K562 (cell line): ENCODE results near the gene ATP8B2. TPM values are rescaled to one million over a fixed set of nuclear protein-coding genes. Genes with fewer than 3 reads are reported as not detected.

Experiments
- BRCA1 ChIP-seq, 2 experiments: fragments of 450-650 bp in 1 of 2; sonication (generic) in 1 of 2; formaldehyde crosslinking in 1 of 2; IDR thresholded peaks; 2 replicates each; pipeline versions ENCODE4 v1.5.0 to v1.6.1; 2017 to 2020; ENCODE audit warnings: mild to moderate bottlenecking in 1 of 2, missing genetic modification reagents in 1 of 2
- CHD1 ChIP-seq: fragments of 200-600 bp; sonication (generic); IDR thresholded peaks from one replicate; pipeline ENCODE4 v1.6.1; 2012; ENCODE audit warnings: mild to moderate bottlenecking, moderate library complexity, low read length, inconsistent platforms
- CTCFL ChIP-seq: IDR thresholded peaks from 2 replicates; pipeline ENCODE4 v1.6.1; 2011; ENCODE audit warnings: borderline replicate concordance, low read depth, mild to moderate bottlenecking, moderate library complexity, low read length; ENCODE audit not compliant: insufficient read depth, poor library complexity, severe bottlenecking
- ETV6 ChIP-seq, 3 experiments: fragments of 150-350 bp in 1 of 3; sonication (generic) in 1 of 3; formaldehyde crosslinking in 1 of 3; IDR thresholded peaks; 2 replicates each; pipeline versions ENCODE4 v1.6.1 to v1.8.0; 2014 to 2022; ENCODE audit warnings: borderline replicate concordance in 2 of 3, low read depth in 2 of 3, antibody characterized with exemption in 1 of 3, low read length in 1 of 3, mild to moderate bottlenecking in 1 of 3, missing genetic modification reagents in 1 of 3
- MBD1 ChIP-seq: fragments of 250-450 bp; sonication (Bioruptor Pico); IDR thresholded peaks from 2 replicates; pipeline ENCODE4 v1.8.0; 2022; ENCODE audit warnings: inconsistent platforms
- MCM7 ChIP-seq, 2 experiments: fragments of 450-650 bp; IDR thresholded peaks; 2 replicates each; pipeline ENCODE4 v1.6.1; 2016 to 2018
- MGA ChIP-seq: fragments of 450-650 bp; IDR thresholded peaks from 2 replicates; pipeline ENCODE4 v1.6.1; 2016; ENCODE audit warnings: mild to moderate bottlenecking, moderate library complexity
- PHB2 ChIP-seq: fragments of 450-650 bp; IDR thresholded peaks from 2 replicates; pipeline ENCODE4 v1.6.1; 2017; ENCODE audit warnings: low read depth
- ZBTB7A ChIP-seq: IDR thresholded peaks from 2 replicates; pipeline ENCODE4 v1.6.1; 2011; ENCODE audit warnings: low read depth, mild to moderate bottlenecking, low read length, moderate library complexity, borderline replicate concordance; ENCODE audit not compliant: control insufficient read depth
- polyA plus RNA-seq, 8 experiments: library from polyadenylated mRNA; depleted of rRNA in 4 of 8; stranded (reverse) in 5 of 8; unstranded in 3 of 8; fragments of >200 nt; fragmentation: Nextera tagmentation in 2 of 8; fragmentation: Illumina TruSeq in 1 of 8; extraction: Ambion mirVana in 2 of 8; extraction: Trizol in 1 of 8; gene quantifications; 2 replicates each; pipeline versions ENCODE4 v1.2.1 to v1.2.3, GENCODE V29; 2011 to 2014; ENCODE audit warnings: inconsistent platforms in 1 of 8, missing spikeins in 1 of 8
- total RNA-seq, 7 experiments: library from RNA; depleted of rRNA in 6 of 7; stranded (reverse); fragments of >200 nt in 6 of 7; fragmentation: Illumina TruSeq in 2 of 7; extraction: Trizol in 2 of 7; gene quantifications; 2 replicates each; pipeline versions ENCODE4 v1.2.1 to v1.2.3, GENCODE V29; 2011 to 2021; ENCODE audit warnings: low replicate concordance in 1 of 7

ATP8B2 gene
- total and polyA plus RNA-seq, 9 of the 15 experiments (the other 6 are each of a cell fraction or from before 2014, with no cell fraction given), result 0.27 to 33.2 (median 18.4) TPM

- TF ChIP-seq CTCFL (peak; percentile 35), ZBTB7A (peak; percentile 67; the same call in 1 of the 2 replicates), MCM7 (IDR thresholded peaks at IDR 0.05) (no peak), BRCA1 (IDR thresholded peaks at IDR 0.05) (no peak), BRCA1 (CRISPR knock-in tag; IDR thresholded peaks at IDR 0.05) (no peak), ETV6 (IDR thresholded peaks at IDR 0.05; ENCODE audit: borderline replicate concordance in 1 of 2, low read depth in 2 of 2, low read length in 1 of 2) (no peak), ETV6 (CRISPR knock-in tag; IDR thresholded peaks at IDR 0.05; ENCODE audit: borderline replicate concordance) (no peak), MBD1 (CRISPR knock-in tag) (no peak), MGA (no peak), CHD1 (peak; percentile 63), PHB2 (no peak)
These were observed at the start of gene ATP8B2 (continued) for GRCh38 chr1:154324669-154325582.
